GM23248 (cell line): ENCODE data around the gene POGLUT2.

Experiments
- EZH2 ChIP-seq: fragments of 200-600 bp; sonication (generic); IDR thresholded peaks from 2 replicates; pipeline ENCODE4 v1.6.1; 2018; ENCODE audit warnings: antibody characterized with exemption, mild to moderate bottlenecking; ENCODE audit not compliant: insufficient read depth, poor library complexity, severe bottlenecking
- EZH2phosphoT487 ChIP-seq: fragments of 200-600 bp; sonication (generic); IDR thresholded peaks from 2 replicates; pipeline ENCODE4 v1.6.1; 2018; ENCODE audit warnings: antibody characterized with exemption, moderate library complexity, mild to moderate bottlenecking, low read depth; ENCODE audit not compliant: insufficient read depth

DNA sequence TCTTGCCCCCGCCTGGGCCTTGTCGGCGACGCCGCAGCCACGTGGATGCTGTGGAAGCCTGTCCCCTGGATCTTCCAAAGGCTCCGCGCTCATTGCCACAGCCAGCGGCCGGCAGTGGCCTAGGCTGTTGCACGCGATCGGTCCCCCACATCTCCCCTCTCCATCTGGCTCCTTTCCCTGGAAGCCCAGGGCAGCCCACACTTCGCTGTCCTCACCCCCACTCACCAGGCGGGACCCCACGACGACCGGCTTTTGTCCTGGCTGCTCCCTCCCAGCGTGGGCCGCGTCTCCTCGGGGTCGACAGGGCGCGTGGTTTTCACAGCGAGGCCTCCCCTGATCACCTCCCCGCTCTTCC is 24.6 kb downstream of the POGLUT2 start:
- TF ChIP-seq EZH2phosphoT487, result no peak
- TF ChIP-seq EZH2, result no peak
